Measurements from ENCODE around the gene SCAMP2. TPM values are rescaled to one million over a fixed set of nuclear protein-coding genes. Genes with fewer than 3 reads are reported as not detected.
A peak's percentile ranks its signal among the peaks of the same experiment; 100 is the strongest.

Gene SCAMP2
- total RNA-seq, 1 donor from 2014 or later: 90.8 TPM

GRCh38 chr15:74844319-74845207, 28.6 kb downstream of the SCAMP2 start:
- no peak for DNase-seq (ENCODE audit: low spot score in 2 of 2)
- no peaks in the 10 kb centered on the region for H3K27me3 ChIP-seq
- intact Hi-C loops (cut with DNase I): loop anchor here (5.0 kb wide), 2 partner anchors 93 to 108 kb away; partner anchors contain the start of gene COX5A
- no peak for TF ChIP-seq CTCF (IDR thresholded peaks at IDR 0.05)
- H3K9me3 ChIP-seq: no peaks in the 10 kb centered on the region
- no peak overlapping the region for H3K27ac ChIP-seq
- no peak overlapping the region for H3K4me3 ChIP-seq
- peaks cover 4 to 7% of the 10 kb centered on the region in 2 donors for H3K4me1 ChIP-seq
- peaks cover 29 to 34% of the 10 kb centered on the region in 2 donors for H3K36me3 ChIP-seq

- H3K9me3 ChIP-seq: no peaks in the 10 kb centered on the region
- H3K27ac ChIP-seq: peak overlapping the region; percentile 74 to 78
- peaks cover 4 to 7% of the 10 kb centered on the region in 2 donors for H3K4me1 ChIP-seq
- no peak for DNase-seq (ENCODE audit: low spot score in 2 of 2)
- H3K4me3 ChIP-seq: peak overlapping the region in 1 of 2 donors; percentile 70
- intact Hi-C loops (cut with DNase I): loop anchor here (1.0 to 5.0 kb wide), 4 partner anchors 29 to 108 kb away; partner anchors contain the start of genes COX5A, FAM219B and SCAMP2
- TF ChIP-seq CTCF (IDR thresholded peaks at IDR 0.05): no peak
- H3K36me3 ChIP-seq: peaks cover 23 to 34% of the 10 kb centered on the region in 2 donors
- no peaks in the 10 kb centered on the region for H3K27me3 ChIP-seq
Measured at GRCh38 chr15:74843891-74844299, 29.3 kb downstream of the SCAMP2 start.

DNA sequence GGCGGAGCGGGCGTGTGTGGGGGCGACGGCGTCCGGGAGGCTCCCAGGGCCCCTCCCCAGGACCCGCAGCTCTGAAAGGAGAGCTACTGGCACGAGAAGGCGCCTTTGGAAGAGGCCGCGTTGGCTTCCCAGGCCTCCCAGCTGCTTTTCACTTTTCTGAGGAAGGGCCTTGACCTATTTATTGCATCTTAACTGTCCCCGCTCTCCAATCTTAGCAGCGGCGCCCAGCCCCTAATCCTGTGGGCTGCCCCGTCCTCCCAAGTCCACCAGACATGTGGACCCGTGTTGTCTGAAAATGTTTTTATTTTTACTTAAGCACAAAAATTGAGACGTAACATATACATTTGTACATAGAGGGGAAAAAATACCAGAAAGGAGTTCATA, 29.7 kb downstream of the SCAMP2 start:
- H3K4me3 ChIP-seq: peak overlapping the region; percentile 70 to 95
- no peaks in the 10 kb centered on the region for H3K9me3 ChIP-seq
- peaks cover 4 to 7% of the 10 kb centered on the region in 2 donors for H3K4me1 ChIP-seq
- intact Hi-C loops (cut with DNase I): loop anchor here (1.0 to 5.0 kb wide), 4 partner anchors 29 to 109 kb away; partner anchors contain the start of genes COX5A, FAM219B and SCAMP2
- TF ChIP-seq CTCF (IDR thresholded peaks at IDR 0.05): no peak
- no peaks in the 10 kb centered on the region for H3K27me3 ChIP-seq
- H3K36me3 ChIP-seq: peaks cover 21 to 29% of the 10 kb centered on the region in 2 donors
- H3K27ac ChIP-seq: peak overlapping the region; percentile 74 to 78
- DNase-seq (ENCODE audit: low spot score in 2 of 2): no peak

DNA sequence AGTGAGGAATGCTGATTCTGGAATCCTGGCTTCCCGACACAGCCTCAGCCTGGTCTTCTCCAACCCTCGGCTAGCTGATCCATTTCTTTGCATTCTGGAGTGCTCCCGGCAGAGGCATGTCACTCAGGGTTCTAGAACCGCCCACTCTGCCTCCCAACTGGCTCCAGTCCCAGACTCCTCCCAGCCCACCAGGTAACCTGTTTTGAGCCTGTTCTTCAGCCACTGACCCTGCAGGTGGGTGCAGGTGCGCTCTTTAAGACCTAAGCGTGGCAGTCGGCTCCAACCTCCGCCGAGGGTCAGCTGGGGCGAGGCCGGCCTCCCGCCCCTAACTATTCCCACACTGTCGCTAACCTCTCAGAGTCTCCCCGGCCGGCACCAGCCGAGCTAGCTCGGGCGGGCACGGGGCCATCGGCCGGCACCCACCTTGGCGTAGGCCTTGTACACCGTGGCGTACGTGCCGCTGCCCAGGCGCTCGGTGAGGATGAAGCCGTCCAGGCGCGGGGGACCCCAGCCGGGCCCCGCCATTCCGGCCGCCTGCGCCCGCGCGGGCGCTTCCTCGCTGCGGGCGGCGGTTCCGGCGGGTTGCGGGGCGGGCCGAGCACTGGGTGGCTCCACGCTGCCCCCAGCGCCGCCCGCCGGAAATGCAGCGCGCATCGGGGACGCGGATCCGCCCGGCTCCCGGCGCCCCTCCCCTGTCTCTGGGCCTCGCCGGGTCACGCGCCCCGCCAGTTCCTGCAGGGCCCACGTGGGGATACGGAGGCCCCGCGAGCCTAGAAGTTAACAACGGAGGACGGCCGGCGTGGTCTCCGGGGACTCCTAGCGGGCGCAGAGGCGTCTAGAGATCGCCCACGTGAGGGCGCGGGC, 30.4 kb downstream of the SCAMP2 start, which contains the start of gene ULK3:
TSS of gene ULK3 (minus strand) at position 576 of the 864 bp plus-strand sequence. CDS start at position 525, 51 bp downstream.
- H3K4me3 ChIP-seq: peak within 1 kb of the TSS; percentile 70 to 95
- TF ChIP-seq CTCF (IDR thresholded peaks at IDR 0.05): peak; percentile 66 to 90 (median 68)
- H3K4me1 ChIP-seq: peaks cover 4 to 7% of the 10 kb centered on the region in 2 donors
- peak; percentile 70 to 95 for DNase-seq (ENCODE audit: low spot score in 2 of 2)
- no peaks in the 10 kb centered on the region for H3K27me3 ChIP-seq
- intact Hi-C loops (cut with DNase I): loop anchor here (1.0 to 5.0 kb wide), 4 partner anchors 30 to 109 kb away; partner anchors contain the start of genes COX5A, FAM219B and SCAMP2
- H3K27ac ChIP-seq: peak within 1 kb of the TSS; percentile 75 to 78
- H3K36me3 ChIP-seq: peaks cover 21 to 23% of the 10 kb centered on the region in 2 donors
- no peaks in the 10 kb centered on the region for H3K9me3 ChIP-seq

- H3K36me3 ChIP-seq: peaks cover 15 to 22% of the 10 kb centered on the region in 2 donors
- no peaks in the 10 kb centered on the region for H3K9me3 ChIP-seq
- H3K27me3 ChIP-seq: no peaks in the 10 kb centered on the region
- peak overlapping the region in 1 of 2 donors; percentile 75 for H3K27ac ChIP-seq
- no peak for TF ChIP-seq CTCF (IDR thresholded peaks at IDR 0.05)
- DNase-seq (ENCODE audit: low spot score in 2 of 2): no peak
- peak overlapping the region; percentile 70 to 95 for H3K4me3 ChIP-seq
- intact Hi-C loops (cut with DNase I): loop anchor here (2.0 to 5.0 kb wide), 3 partner anchors 31 to 110 kb away; partner anchors contain the start of genes COX5A and SCAMP2
- peaks cover 4 to 7% of the 10 kb centered on the region in 2 donors for H3K4me1 ChIP-seq
Measured at GRCh38 chr15:74841891-74842373, 31.2 kb downstream of the SCAMP2 start.
